Measurements from ENCODE around the gene PTTG1IP.
A peak's percentile ranks its signal among the peaks of the same experiment; 100 is the strongest.
"Not testable (repeated sequence)": the region's sequence is repeated elsewhere in the genome, so short reads cannot be mapped to it uniquely, and the experiment has no call there.

Gene PTTG1IP

GRCh38 chr21:44881198-44881872, 7.8 kb upstream of the PTTG1IP start:
- DNase-seq (ENCODE audit: low spot score), result no peak

GRCh38 chr21:44880405-44881197, 7.1 kb upstream of the PTTG1IP start:
- no peak for DNase-seq (ENCODE audit: low spot score)

- not testable (repeated sequence) for DNase-seq (ENCODE audit: low spot score)
These were observed 5.7 kb upstream of the PTTG1IP start for GRCh38 chr21:44879238-44879637.

GRCh38 chr21:44878053-44878982, 4.8 kb upstream of the PTTG1IP start:
- DNase-seq (ENCODE audit: low spot score), result no peak

GRCh38 chr21:44876849-44877575, 3.5 kb upstream of the PTTG1IP start:
- no peak for DNase-seq (ENCODE audit: low spot score)

GRCh38 chr21:44875316-44875700, 1.8 kb upstream of the PTTG1IP start:
- no peak for DNase-seq (ENCODE audit: low spot score)

- DNase-seq (ENCODE audit: low spot score), result no peak
These were observed 1.2 kb upstream of the PTTG1IP start for GRCh38 chr21:44874497-44875315.

GRCh38 chr21:44874240-44874496, 678 bp upstream of the PTTG1IP start:
- DNase-seq (ENCODE audit: low spot score), result no peak

GRCh38 chr21:44872649-44873355, 688 bp downstream of the PTTG1IP start:
- DNase-seq (ENCODE audit: low spot score), result no peak

- DNase-seq (ENCODE audit: low spot score), result no peak
These were observed 1.2 kb downstream of the PTTG1IP start for GRCh38 chr21:44872323-44872648.

- no peak for DNase-seq (ENCODE audit: low spot score)
These were observed 1.8 kb downstream of the PTTG1IP start for GRCh38 chr21:44871576-44872269.

GRCh38 chr21:44870748-44871495, 2.6 kb downstream of the PTTG1IP start:
- DNase-seq (ENCODE audit: low spot score), result peak; percentile 23

- peak; percentile 93 for DNase-seq (ENCODE audit: low spot score)
These were observed 3.4 kb downstream of the PTTG1IP start for GRCh38 chr21:44869781-44870747.

GRCh38 chr21:44868707-44869106, 4.8 kb downstream of the PTTG1IP start:
- no peak for DNase-seq (ENCODE audit: low spot score)

- DNase-seq (ENCODE audit: low spot score), result peak; percentile 30
These were observed 5.3 kb downstream of the PTTG1IP start for GRCh38 chr21:44867999-44868700.

GRCh38 chr21:44867464-44867863, 6.0 kb downstream of the PTTG1IP start:
- no peak for DNase-seq (ENCODE audit: low spot score)

- DNase-seq (ENCODE audit: low spot score), result no peak
These were observed 6.7 kb downstream of the PTTG1IP start for GRCh38 chr21:44866780-44867179.

All from kidney capillary endothelial cell (primary cell).